H9 (cell line): ENCODE measurements around the gene ATP13A3. TPM values are rescaled to one million over a fixed set of nuclear protein-coding genes. Genes with fewer than 3 reads are reported as not detected.
"Not testable (repeated sequence)": the region's sequence is repeated elsewhere in the genome, so short reads cannot be mapped to it uniquely, and the experiment has no call there.

ENCODE experiments used
- DNase-seq: peaks from one replicate; pipeline ENCODE4 v3.0.0-alpha.2; 2017
- H2AFZ ChIP-seq: one replicate; pipeline ENCODE4 v1.6.1; 2013; ENCODE audit warnings: mild to moderate bottlenecking, low read length, control low read depth, moderate library complexity
- H2AK5ac ChIP-seq: 2 replicates; pipeline ENCODE4 v1.6.1; 2013; ENCODE audit warnings: low read length, control low read depth, mixed read lengths; ENCODE audit not compliant: insufficient read length
- H2BK120ac ChIP-seq: one replicate; pipeline ENCODE4 v1.6.1; 2013; ENCODE audit warnings: low read depth, mild to moderate bottlenecking, low read length, control low read depth, inconsistent platforms; ENCODE audit not compliant: poor library complexity, severe bottlenecking
- H2BK12ac ChIP-seq: 2 replicates; pipeline ENCODE4 v1.6.1; 2013; ENCODE audit warnings: low read length, control low read depth, mixed read lengths, low read depth; ENCODE audit not compliant: insufficient read length
- H2BK15ac ChIP-seq: 2 replicates; pipeline ENCODE4 v1.6.1; 2013; ENCODE audit warnings: low read depth, low read length, control low read depth
- H2BK20ac ChIP-seq: one replicate; pipeline ENCODE4 v1.6.1; 2013; ENCODE audit warnings: low read depth, mild to moderate bottlenecking, low read length, control low read depth, inconsistent platforms; ENCODE audit not compliant: poor library complexity, severe bottlenecking
- H2BK5ac ChIP-seq: 2 replicates; pipeline ENCODE4 v1.6.1; 2013; ENCODE audit warnings: low read length, control low read depth, mixed read lengths; ENCODE audit not compliant: insufficient read length
- H3K14ac ChIP-seq: 2 replicates; pipeline ENCODE4 v1.6.1; 2013; ENCODE audit warnings: low read length, control low read depth; ENCODE audit not compliant: insufficient read depth
- H3K18ac ChIP-seq: 2 replicates; pipeline ENCODE4 v1.6.1; 2013; ENCODE audit warnings: low read depth, mild to moderate bottlenecking, mixed read lengths, low read length, control low read depth; ENCODE audit not compliant: insufficient read length
- H3K23ac ChIP-seq: 2 replicates; pipeline ENCODE4 v1.6.1; 2013; ENCODE audit warnings: low read length, control low read depth, mixed read lengths, low read depth; ENCODE audit not compliant: insufficient read length
- H3K23me2 ChIP-seq: 2 replicates; pipeline ENCODE4 v1.6.1; 2013; ENCODE audit warnings: low read depth, mild to moderate bottlenecking, mixed read lengths, low read length, control low read depth; ENCODE audit not compliant: insufficient read length, poor library complexity, severe bottlenecking
- H3K27ac ChIP-seq: 2 replicates; pipeline ENCODE4 v1.5.1; 2013; ENCODE audit warnings: low read length, control low read depth, mixed read lengths, low read depth; ENCODE audit not compliant: insufficient read length
- H3K27me3 ChIP-seq: 2 replicates; pipeline ENCODE4 v1.6.1; 2013; ENCODE audit warnings: low read length, control low read depth, inconsistent platforms; ENCODE audit not compliant: insufficient read depth
- H3K4ac ChIP-seq: 2 replicates; pipeline ENCODE4 v1.6.1; 2013; ENCODE audit warnings: low read depth, mild to moderate bottlenecking, control low read depth, inconsistent platforms, low read length, moderate library complexity
- H3K4me1 ChIP-seq: 2 replicates; pipeline ENCODE4 v1.6.1; 2013; ENCODE audit warnings: low read length, control low read depth, inconsistent platforms; ENCODE audit not compliant: insufficient read depth
- H3K4me2 ChIP-seq: 2 replicates; pipeline ENCODE4 v1.6.1; 2013; ENCODE audit warnings: low read length, control low read depth, mixed read lengths; ENCODE audit not compliant: insufficient read length, insufficient read depth
- H3K56ac ChIP-seq: 2 replicates; pipeline ENCODE4 v1.6.1; 2013; ENCODE audit warnings: low read depth, mild to moderate bottlenecking, mixed read lengths, low read length, control low read depth; ENCODE audit not compliant: insufficient read length
- H3K79me1 ChIP-seq: 2 replicates; pipeline ENCODE4 v1.6.1; 2013; ENCODE audit warnings: low read depth, mild to moderate bottlenecking, moderate library complexity, low read length, control low read depth, inconsistent platforms; ENCODE audit not compliant: insufficient read depth, poor library complexity, severe bottlenecking
- H3K79me2 ChIP-seq: 2 replicates; pipeline ENCODE4 v1.6.1; 2013; ENCODE audit warnings: low read length, control low read depth, inconsistent platforms; ENCODE audit not compliant: insufficient read depth
- H3K9ac ChIP-seq: 2 replicates; pipeline ENCODE4 v1.6.1; 2013; ENCODE audit warnings: low read length, control low read depth, mixed read lengths; ENCODE audit not compliant: insufficient read length; ENCODE audit errors: extremely low read depth
- H3K9me3 ChIP-seq: one replicate; pipeline ENCODE4 v1.6.1; 2013; ENCODE audit warnings: low read depth, low read length, inconsistent platforms; ENCODE audit not compliant: control insufficient read depth
- H3T11ph ChIP-seq: one replicate; pipeline ENCODE4 v1.6.1; 2013; ENCODE audit warnings: mild to moderate bottlenecking, low read length, control low read depth, inconsistent platforms
- H4K20me1 ChIP-seq: one replicate; pipeline ENCODE4 v1.6.1; 2013; ENCODE audit not compliant: control insufficient read depth, insufficient read length, insufficient read depth
- H4K5ac ChIP-seq: 2 replicates; pipeline ENCODE4 v1.6.1; 2013; ENCODE audit warnings: low read depth, mild to moderate bottlenecking, mixed read lengths, low read length, control low read depth; ENCODE audit not compliant: insufficient read length
- H4K8ac ChIP-seq: replicated peaks from 2 replicates; pipeline ENCODE4 v1.6.1; 2013; ENCODE audit warnings: low read length, control low read depth, mixed read lengths, low read depth; ENCODE audit not compliant: insufficient read length
- H4K91ac ChIP-seq: 2 replicates; pipeline ENCODE4 v1.6.1; 2013; ENCODE audit warnings: low read depth, mild to moderate bottlenecking, moderate library complexity, mixed read lengths, low read length, control low read depth; ENCODE audit not compliant: insufficient read length
- H3K27ac Mint-ChIP-seq, 3 experiments: 2 replicates in 2 of 3; 3 replicates in 1 of 3; pipeline ENCODE4 v1.8.0; 2020 to 2021; ENCODE audit warnings: mixed read lengths in 3 of 3, mild to moderate bottlenecking in 1 of 3, moderate library complexity in 1 of 3
- H3K27me3 Mint-ChIP-seq: 2 replicates; pipeline ENCODE4 v1.8.0; 2021; ENCODE audit warnings: low read depth, mild to moderate bottlenecking, moderate library complexity, mixed read lengths
- H3K36me3 Mint-ChIP-seq, 3 experiments: 2 replicates in 2 of 3; 3 replicates in 1 of 3; pipeline ENCODE4 v1.8.0; 2020 to 2021; ENCODE audit warnings: low read depth in 3 of 3, mixed read lengths in 3 of 3; ENCODE audit not compliant: insufficient read depth in 1 of 3
- H3K4me1 Mint-ChIP-seq, 2 experiments: 2 replicates each; pipeline ENCODE4 v1.8.0; 2020; ENCODE audit warnings: mixed read lengths in 2 of 2
- H3K4me3 Mint-ChIP-seq, 2 experiments: 2 replicates in 1 of 2; 3 replicates in 1 of 2; pipeline ENCODE4 v1.8.0; 2020 to 2021; ENCODE audit warnings: mild to moderate bottlenecking in 2 of 2, mixed read lengths in 2 of 2, moderate library complexity in 1 of 2
- H3K9me3 Mint-ChIP-seq, 2 experiments: 2 replicates in 1 of 2; 3 replicates in 1 of 2; pipeline ENCODE4 v1.8.0; 2020; ENCODE audit warnings: mild to moderate bottlenecking in 2 of 2, mixed read lengths in 2 of 2, moderate library complexity in 1 of 2
- CTCF ChIP-seq: fragments of 200-600 bp; sonication (generic); conservative IDR thresholded peaks from 3 replicates; pipeline ENCODE4 v1.8.0; 2021; ENCODE audit warnings: antibody characterized with exemption, mild to moderate bottlenecking
- WGBS: extraction: QIAGEN DNeasy Blood & Tissue Kit; methylation state at CpG from one replicate; pipeline ENCODE4 v1.1.7; 2013; ENCODE audit warnings: missing lambda C conversion rate, low lambda C conversion rate, mixed read lengths; ENCODE audit not compliant: insufficient read length; ENCODE audit errors: extremely low coverage; 5-methylcytosine and 5-hydroxymethylcytosine counted together
- total RNA-seq: library from RNA; stranded (reverse); gene quantifications from 2 replicates; pipeline ENCODE4 v1.2.1, GENCODE V29; 2021

ATP13A3 gene
- total RNA-seq, 1 experiment from 2014 or later = 78.5 TPM

GRCh38 chr3:194520201-194520600, 33.4 kb upstream of the ATP13A3 start:
- H3K9me3 ChIP-seq, H2BK20ac ChIP-seq, H3K79me2 ChIP-seq, H4K91ac ChIP-seq, H2AFZ ChIP-seq, H2AK5ac ChIP-seq, H3K4me1 ChIP-seq, H3K4ac ChIP-seq, H4K20me1 ChIP-seq, H3K27ac ChIP-seq, H2BK12ac ChIP-seq, H4K5ac ChIP-seq, H2BK15ac ChIP-seq, H3K23me2 ChIP-seq, H3T11ph ChIP-seq, H3K4me3 Mint-ChIP-seq, H4K8ac ChIP-seq, H3K23ac ChIP-seq, H3K14ac ChIP-seq, H3K9me3 Mint-ChIP-seq, H2BK5ac ChIP-seq, H3K56ac ChIP-seq, H3K9ac ChIP-seq, H3K79me1 ChIP-seq, H3K4me2 ChIP-seq, H3K27ac Mint-ChIP-seq, H3K36me3 Mint-ChIP-seq, H3K18ac ChIP-seq, H2BK120ac ChIP-seq, H3K27me3 Mint-ChIP-seq, H3K27me3 ChIP-seq: not testable (repeated sequence)
- TF ChIP-seq CTCF = peak; percentile 44; the same call in 2 of the 3 replicates
- DNase-seq = peak; percentile 38
- peaks cover 23 to 24% of the 10 kb centered on the region in 2 experiments for H3K4me1 Mint-ChIP-seq
- no CpG with 5 or more reads among the region's 5 CpGs for WGBS
